NOMO-1 (cell line): ENCODE results near the gene NOL11.
"Not testable (repeated sequence)": the region's sequence is repeated elsewhere in the genome, so short reads cannot be mapped to it uniquely, and the experiment has no call there.

Source experiments
- DNase-seq, 2 experiments: peaks; one replicate each; lab custom pipeline; 2025; ENCODE audit not compliant: unreplicated experiment in 2 of 2; lab: John Stamatoyannopoulos, UW

NOL11 gene

DNA sequence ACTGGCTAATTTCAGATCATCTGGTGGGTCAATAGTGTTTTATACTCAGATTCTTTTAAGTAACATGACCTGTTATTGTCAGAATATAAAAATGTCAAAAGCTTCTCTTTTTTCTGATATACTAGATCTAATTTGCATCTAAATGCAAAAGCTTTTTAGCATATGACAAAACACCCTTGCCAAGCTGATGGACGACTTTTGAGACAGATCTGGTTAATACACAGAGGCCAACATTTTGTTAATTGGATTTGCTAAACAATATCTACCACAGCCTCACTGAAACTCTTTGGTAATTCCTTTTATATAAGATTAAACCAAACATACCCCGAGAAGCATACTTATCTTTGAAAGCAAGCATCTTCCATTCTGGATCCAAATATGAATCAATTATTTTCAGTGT lies 10.3 kb upstream of the NOL11 start:
- DNase-seq, result no peak

DNA sequence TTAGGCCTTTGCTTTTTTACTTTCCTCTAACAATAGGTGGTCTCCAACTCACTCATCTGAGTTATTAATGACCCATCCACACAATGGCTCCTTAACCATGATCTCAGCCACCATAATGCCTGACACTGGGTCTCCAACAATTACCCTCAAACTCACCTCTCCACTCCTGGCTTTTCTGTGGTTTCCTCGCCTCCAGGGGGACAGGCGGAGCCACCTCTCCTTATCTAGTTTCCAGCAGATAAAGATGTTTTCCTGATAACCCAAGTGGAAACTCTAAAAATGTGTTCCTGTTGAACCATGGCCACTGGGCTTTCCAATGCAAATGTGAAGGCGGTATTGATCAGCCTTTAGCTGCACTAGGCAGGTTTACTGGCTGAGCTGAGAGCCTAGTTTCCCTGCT lies 9.4 kb upstream of the NOL11 start:
- DNase-seq, result no peak

DNA sequence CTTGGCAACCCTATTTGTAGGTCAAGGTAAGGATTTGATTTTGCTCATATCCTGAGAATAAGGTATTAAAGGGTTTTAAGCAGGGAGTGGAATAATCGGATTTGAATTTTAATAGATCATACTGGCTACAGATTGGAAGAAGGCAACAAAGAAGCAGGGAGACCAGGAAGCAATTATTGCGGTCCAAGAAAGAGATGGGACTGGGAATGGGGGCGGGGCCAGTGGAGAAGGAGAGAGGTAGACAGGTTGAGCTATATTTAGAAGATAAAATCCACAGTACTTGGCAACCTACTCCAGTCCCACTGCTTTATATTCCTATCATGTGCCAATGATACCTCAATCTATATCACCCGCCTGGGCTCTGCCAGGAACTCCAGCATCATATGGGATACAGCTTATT lies 5.8 kb upstream of the NOL11 start:
- no peak for DNase-seq

DNA sequence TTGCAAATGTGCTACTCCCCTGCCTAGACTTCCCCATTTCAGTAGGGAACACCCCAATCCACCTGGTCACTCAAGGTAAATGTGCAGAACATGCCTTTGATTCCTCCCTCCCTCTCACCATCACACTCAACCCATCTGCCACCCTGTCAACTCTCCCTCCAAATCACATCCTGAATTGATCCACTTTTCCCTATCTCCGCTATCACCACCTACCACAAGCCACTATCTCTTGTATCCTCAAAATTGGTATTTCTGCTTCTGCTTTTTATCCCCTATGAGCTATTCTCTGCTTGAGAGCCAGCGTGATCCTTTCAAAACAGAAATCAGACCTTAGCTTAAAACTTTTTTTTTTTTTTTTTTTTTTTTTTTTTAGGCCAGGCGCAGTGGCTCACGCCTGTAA lies 5.4 kb upstream of the NOL11 start:
- no peak for DNase-seq

DNA sequence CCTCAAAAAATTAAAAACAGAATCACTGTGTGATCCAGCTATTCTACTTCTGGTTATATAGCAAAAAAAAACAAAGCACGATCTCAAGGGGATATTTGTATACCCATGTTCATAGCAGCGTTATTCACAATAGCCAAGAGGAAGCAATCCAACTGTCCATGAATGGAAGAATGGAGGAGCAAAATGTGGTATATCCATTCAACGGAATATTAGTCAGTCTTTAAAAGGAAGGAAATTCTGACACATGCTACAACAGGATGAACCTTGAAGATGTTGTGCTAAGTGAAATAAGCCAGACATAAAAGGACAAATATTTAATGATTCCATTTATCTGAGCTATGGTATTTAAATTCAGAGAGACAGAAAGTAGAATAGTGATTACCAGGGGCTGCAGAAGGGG lies 4.6 kb upstream of the NOL11 start:
- no peak for DNase-seq

DNA sequence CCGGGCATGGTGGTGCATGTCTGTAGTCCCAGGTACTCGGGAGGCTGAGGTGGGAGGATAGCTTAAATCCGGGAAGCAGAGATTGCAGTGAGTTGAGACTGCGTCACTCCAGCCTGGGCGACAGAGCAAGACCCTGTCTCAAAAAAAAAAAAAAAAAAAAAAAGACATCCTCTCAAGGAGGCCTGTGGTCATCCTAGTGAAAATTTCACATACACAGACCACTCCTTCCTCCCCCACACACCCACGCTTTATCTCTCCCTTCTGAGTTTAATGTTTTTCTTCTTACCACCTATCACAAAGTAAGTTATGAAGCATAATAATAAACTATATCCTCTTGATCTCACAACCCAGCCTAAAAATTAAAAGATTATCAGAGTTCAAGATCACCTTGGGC lies 1.3 kb upstream of the NOL11 start:
- DNase-seq, result no peak

DNA sequence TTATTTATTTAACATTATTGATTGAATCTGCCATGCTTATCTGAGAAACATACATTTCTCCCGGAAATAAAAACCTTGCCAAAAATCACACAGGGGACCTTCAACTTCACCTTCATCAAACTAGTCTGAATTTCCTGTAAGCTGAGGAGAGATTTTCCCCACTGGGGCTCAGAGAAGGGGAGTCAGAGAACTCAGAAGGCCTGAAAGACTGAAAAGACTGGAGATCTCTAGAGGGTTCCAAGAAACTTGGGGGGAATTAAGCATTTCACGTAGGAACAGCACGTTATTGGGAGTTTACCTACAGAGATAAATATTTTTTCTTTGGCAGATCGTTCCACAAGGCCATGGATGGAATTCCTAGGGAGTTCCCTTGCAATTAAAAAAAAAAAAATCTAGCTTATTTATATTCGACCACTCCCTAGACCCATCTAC lies 528 bp upstream of the NOL11 start:
- DNase-seq, result peak in 1 of 2 experiments; percentile 36

DNA sequence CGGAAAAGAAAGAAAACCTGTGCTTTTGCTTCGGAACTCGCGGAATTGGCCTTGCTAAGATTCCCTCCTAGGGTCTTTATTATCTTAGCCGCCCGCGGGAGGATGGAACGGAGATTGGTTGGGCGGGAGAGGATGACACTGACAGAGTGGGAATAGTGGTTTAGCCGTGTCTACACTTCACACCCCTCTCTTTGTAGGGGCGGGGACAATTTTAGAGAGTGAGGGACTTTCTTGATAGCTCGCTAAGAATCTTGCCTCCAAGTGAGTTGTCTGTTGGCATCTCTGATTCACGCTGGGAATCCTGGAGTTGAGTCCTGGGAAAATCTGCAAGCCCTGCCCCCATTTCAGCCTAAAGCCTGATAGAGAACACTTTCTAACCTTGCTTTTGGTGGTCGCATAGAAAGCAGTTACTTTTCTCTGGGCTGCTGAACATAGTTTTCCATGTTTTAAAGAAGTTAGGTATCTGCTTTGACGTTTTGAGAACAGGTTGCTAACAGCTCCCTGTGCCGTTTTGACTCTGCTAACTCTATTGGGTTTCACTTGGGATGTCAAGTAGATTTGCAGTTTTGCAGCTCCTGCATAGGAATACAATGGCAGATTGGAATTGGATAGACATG lies 697 bp downstream of the NOL11 start:
- DNase-seq, result peak; percentile 9 to 36

DNA sequence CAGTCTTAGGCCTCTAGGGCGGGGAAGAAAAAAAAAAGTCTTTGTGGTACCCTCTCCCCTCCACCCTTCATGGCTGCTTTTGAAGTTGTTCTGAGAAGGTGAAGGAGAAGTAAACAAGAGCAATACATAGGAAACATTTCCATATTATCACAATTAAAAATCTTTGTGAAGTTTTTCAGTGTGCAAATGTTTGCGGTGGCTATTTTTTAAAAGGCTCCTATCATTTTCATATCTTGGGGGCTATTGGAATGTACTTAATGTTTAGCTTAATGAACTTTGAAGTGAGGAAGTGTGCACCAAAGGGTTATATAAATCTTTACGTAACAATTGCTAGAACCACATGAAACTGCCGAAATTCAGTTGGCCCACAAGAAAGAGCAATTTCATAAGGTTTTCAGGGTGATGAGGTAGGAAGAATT lies 7.6 kb downstream of the NOL11 start:
- no peak for DNase-seq

DNA sequence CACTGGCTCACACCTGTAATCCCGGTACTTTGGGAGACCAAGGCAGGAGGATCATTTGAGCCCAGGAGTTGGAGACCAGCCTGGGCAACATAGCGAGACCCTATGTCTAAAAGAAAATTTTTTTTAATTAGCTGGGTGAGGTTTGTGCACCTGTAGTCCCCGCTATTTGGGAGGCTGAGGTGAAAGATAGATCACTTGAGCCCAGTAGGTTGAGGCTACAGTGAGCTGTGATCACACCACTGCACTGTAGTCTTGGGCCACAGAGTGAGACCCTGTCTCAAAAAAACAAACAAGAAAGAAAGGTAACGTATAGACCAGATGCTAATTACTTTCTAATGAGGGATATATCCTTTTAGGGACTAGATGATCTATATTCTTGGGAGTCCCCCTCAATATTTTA lies 8.1 kb downstream of the NOL11 start:
- DNase-seq, result no peak

DNA sequence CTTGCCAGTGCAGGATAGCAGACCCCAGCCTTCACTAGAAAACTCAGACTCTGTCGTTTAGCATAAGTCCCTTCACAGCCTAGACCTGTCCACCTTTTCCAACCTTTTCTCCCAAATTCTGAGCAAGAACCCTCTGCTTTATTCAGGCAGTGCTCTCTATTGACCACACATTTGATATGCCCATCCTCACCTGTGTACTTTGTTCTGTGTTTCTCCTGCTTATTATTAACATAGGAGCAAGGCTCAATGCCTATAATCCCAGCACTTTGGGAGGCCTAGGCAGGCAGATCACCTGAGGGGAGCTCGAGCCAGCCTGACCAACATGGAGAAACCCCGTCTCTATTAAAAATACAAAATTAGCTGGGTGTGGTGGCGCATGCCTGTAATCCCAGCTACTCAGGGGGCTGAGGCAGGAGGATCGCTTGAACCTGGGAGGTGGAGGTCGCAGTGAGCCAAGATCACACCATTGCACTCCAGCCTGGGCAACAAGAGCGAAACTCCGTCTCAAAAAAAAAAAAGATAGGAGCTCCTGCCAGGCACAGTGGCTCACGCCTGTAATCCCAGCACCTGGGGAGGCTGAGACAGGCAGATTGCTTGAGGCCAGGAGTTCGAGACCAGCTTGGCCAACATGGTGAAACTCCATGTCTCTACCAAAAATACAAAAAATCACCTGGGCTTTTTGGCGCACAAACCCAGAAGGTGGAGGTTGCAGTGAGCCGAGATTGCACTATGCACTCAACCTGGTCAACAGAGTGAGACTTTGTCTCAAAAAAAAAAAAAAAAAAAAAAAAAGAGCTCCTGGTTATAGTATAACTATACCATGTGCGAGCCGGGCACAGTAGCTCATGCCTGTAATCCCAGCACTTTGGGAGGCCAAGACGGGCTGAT lies 9.7 kb downstream of the NOL11 start:
- DNase-seq, result not testable (repeated sequence)

DNA sequence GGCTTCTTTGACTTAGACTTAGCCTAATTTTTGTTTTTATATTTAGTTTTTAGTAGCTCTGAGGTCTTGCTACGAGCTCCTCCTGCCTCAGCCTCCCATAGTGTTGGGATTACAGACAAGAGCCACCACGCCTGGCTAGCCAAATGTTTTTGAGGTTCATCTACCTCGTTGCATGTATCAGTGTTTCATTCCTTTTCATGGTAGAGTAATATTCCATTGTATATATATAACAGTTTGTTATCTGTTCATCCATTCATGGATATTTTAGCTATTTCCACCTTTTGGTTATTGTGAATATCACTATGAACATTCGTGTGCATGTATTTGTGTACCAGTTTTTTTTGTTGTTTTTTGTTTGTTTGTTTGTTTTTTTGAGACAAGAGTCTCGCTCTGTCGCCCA lies 12.2 kb downstream of the NOL11 start:
- DNase-seq, result no peak

DNA sequence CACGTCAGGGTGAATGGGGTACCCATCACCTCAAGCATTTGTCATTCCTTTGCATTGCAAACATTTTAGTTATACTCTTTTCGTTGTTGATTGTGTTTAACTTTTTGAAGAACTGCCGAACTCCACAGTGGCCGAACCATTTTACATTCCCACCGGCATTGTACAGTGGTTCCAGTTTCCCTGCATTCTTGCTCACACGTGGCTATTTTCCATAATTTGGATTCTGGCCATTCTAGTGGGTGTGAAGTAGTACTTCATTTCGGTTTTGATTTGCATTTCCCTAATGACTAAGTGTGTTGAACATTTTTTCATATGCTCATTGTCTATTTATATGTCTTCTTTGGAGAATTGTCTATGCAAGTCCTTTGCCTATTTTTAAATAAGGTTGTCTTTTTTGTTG lies 13.0 kb downstream of the NOL11 start:
- no peak for DNase-seq

DNA sequence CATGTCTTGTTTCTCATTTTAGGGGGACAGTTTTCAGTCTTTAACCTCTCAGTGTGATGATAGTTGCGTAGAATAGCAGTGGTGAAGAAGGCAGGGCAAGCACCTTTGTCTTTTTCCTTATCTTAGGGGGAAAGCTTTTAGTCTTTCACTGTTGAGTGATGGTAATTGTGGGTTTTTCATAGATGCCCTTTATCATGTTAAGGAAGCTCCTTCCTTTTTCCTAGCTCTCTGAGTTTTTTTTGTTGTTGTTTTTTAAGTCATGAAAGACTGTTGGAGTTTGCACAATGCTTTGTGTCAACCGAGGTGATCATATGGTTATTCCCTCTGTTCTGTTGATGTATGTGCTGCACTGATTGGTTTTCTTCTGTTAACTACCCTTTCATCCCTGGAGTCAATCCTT lies 15.7 kb downstream of the NOL11 start:
- no peak for DNase-seq

DNA sequence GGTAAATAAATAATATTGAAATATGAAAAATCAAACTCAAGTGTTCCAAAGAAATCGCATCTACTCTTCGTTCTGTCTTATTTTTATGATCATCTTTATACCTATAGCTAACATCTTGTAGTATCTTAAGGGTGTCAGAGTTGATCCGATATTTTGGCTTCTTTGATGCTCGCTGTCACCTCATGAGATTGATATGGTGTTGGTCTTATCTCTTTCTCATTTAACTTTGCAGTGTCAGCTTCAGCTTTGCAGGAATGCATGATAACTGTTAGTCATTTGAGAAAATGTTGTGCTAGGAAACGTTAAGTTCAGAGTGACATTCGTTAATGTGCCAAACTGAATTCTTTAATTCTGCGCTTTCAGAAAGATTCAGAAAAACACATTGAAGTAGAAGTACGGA lies 19.4 kb downstream of the NOL11 start:
- DNase-seq, result no peak

DNA sequence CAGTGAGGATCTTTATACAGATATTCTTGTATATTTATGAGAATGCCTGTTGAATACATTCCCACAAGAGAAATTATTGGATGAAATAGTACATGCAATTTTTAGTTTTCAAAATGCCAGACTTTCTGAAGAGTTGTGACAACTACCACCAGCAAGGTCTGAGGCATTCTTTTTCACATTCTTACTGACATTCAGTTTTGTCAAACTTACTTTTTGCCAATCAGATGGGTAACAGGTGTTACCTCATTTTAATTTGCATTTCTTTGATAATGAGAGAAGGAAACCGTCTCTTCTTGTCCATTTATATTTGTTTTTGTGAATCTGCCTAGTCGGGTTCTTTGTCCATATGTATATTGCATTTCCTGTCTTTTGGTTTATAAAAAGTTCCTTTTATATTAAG lies 24.3 kb downstream of the NOL11 start:
- no peak for DNase-seq

DNA sequence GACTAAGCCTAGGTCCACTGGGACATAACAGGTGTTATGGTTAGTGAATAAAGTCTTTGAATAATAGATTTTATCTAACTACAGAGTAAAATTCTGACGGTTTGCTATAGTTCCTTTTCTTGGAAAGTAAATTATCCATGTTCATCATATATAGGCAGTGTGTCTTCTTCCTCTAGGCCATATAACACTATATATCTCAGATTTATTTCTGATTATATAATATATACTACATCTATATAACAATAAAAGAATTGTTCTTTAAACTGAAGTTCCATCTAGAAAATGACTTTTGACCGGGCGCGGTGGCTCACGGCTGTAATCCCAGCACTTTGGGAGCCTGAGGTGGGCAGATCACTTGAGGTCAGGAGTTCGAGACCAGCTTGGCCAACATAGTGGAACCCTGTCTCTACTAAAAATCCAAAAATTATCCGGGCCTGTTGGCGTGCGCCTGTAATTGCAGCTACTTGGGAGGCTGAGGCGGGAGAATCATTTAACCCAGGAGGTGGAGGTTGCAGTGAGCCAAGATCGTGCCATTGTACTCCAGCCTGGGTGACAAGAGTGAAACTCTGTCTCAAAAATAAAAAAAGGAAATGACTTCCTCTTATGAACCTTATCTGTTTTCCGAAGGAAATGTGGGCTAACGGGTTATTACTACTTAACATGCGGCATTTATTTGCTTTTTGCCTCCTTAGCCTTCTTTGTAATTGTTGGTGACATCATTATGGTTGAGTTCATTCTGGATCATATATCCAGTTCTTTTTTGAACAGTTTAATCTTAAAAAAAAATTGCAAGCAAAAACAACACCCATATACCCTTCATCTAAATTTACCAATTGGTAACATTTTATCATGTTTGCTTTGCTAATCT lies 29.2 kb downstream of the NOL11 start:
- DNase-seq, result peak in 1 of 2 experiments; percentile 28

DNA sequence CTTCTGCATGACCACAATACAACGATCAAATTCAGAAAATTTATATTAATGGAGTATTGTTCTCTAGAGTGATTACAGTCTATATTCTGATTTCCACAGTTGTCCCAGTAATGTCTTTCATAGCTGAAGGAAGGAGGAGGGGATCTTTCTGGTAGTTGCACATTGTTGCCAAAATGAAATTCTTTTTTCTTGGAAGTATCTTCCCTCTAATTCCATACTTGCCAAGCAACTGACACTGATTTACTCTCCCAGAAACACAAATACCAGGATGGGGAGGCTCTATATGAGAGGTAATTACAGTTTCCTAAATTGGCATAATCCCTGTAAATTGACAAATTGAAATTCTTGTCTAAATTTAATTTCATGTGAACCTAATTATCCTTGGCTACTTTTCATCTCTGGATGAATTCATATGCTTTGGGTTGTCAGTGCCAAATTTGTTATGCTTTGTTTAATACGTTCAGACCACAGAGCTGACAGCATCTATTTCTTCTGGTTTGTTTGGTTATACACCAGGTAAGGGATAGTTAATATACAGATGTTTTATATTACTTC lies 30.0 kb downstream of the NOL11 start:
- no peak for DNase-seq

DNA sequence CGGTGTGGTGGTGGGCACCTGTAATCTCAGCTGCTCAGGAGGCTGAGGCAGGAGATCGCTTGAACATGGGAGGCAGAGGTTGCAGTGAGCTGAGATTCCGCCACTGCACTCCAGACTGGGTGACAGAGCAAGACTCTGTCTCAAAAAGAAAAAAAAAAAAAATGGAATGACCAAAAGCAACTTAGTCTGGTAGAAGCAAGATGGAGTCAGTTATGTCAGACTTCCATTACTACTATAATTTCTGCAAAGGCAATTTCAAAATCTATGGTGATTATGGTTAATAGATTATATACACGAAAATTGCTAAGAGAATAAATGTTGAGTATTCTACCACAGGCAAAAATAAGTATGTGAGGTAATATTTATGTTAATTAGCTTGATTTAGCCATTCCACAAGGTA lies 32.3 kb downstream of the NOL11 start:
- no peak for DNase-seq

DNA sequence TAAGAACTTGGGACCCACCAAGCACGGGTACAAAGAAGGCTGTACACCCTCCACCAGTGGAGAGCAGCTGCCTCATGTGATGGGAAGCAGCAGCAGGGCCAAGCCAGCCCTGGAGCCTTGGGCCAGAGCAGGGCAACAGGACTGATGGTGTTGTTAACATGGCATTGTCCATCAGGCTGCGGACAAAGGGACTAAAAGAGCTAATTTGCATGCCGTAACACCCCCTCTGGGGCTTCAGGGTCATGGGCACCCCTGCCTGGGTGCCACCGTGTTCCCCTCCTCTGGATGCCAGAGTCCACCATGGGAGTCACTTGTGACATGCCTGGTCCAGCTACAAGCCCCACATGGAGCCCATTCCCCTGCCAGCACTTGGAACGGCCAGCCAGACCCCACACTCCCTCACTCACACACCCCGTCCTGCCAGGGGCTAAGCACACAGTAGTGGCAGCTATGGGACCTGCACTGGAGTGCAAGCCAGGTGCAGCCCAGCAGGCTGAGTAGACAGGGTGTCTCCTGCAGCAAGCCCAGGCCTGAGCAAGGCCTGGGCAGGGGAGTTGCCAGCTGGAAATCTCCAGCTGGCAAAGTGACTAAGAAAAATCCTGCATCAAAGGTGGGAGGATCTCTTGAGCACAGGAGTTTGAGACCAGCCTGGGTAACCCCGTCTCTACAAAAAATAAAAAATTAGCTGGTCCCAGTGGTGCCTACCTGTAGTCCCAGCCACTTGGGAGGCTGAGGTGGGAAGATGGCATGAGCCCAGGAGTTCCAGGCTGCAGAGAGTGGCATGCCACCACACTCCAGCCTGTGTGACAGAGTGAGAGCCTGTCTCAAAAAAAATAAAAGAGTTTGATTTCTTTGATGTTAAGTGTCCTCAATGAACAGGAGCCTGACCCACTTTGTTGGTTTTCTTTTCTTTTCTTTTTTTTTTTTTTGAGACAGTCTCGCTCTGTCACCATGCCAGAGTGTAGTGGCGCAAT lies 33.7 kb downstream of the NOL11 start:
- DNase-seq, result no peak
